Brain microvascular endothelial cell (primary cell): ENCODE measurements around the gene MIOX.
A peak's percentile ranks its signal among the peaks of the same experiment; 100 is the strongest.

Experiments
- DNase-seq: peaks from one replicate; pipeline ENCODE4 v3.0.0-alpha.2; 2020
- H3K27ac ChIP-seq: fragments of 250-450 bp; sonication (Bioruptor Pico); 2 replicates; pipeline ENCODE4 v1.5.1; 2020; ENCODE audit warnings: mild to moderate bottlenecking, moderate library complexity
- H3K27me3 ChIP-seq: fragments of 250-450 bp; sonication (Bioruptor Pico); replicated peaks from 2 replicates; pipeline ENCODE4 v1.5.1; 2020; ENCODE audit warnings: mild to moderate bottlenecking
- H3K36me3 ChIP-seq: fragments of 250-450 bp; sonication (Bioruptor Pico); replicated peaks from 2 replicates; pipeline ENCODE4 v1.5.1; 2020; ENCODE audit warnings: mild to moderate bottlenecking
- H3K4me3 ChIP-seq: 2 replicates; pipeline ENCODE4 v1.5.1; 2011; ENCODE audit warnings: low read depth, mild to moderate bottlenecking, control low read depth, low read length, moderate library complexity
- in situ Hi-C: cut with HindIII; loops from 2 replicates; pipeline ENCODE4 v1.10.0; 2017; ENCODE audit warnings: low sequenced_read_pairs, low pct_ligation_motif_present
- TF ChIP-seq, protein P1 (sequence below): IDR thresholded peaks from 2 replicates; pipeline ENCODE4 v1.5.1; 2011; ENCODE audit warnings: low read depth, mild to moderate bottlenecking, moderate library complexity, low read length, control low read depth, inconsistent platforms; ENCODE audit errors: missing control alignments

Gene MIOX

GRCh38 chr22:50505276-50505775 is 18.7 kb downstream of the MIOX start:
- TF ChIP-seq, protein P1, sequence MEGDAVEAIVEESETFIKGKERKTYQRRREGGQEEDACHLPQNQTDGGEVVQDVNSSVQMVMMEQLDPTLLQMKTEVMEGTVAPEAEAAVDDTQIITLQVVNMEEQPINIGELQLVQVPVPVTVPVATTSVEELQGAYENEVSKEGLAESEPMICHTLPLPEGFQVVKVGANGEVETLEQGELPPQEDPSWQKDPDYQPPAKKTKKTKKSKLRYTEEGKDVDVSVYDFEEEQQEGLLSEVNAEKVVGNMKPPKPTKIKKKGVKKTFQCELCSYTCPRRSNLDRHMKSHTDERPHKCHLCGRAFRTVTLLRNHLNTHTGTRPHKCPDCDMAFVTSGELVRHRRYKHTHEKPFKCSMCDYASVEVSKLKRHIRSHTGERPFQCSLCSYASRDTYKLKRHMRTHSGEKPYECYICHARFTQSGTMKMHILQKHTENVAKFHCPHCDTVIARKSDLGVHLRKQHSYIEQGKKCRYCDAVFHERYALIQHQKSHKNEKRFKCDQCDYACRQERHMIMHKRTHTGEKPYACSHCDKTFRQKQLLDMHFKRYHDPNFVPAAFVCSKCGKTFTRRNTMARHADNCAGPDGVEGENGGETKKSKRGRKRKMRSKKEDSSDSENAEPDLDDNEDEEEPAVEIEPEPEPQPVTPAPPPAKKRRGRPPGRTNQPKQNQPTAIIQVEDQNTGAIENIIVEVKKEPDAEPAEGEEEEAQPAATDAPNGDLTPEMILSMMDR, result no peak
- H3K36me3 ChIP-seq, result peaks cover 25% of the 10 kb centered on the region
- no peaks in the 10 kb centered on the region for H3K27me3 ChIP-seq
- DNase-seq, result no peak
- in situ Hi-C loops, result no loop called here
- no peak overlapping the region for H3K27ac ChIP-seq
- no peak overlapping the region for H3K4me3 ChIP-seq

GRCh38 chr22:50505776-50506610 is 19.3 kb downstream of the MIOX start:
- H3K27me3 ChIP-seq, result no peaks in the 10 kb centered on the region
- H3K36me3 ChIP-seq, result peaks cover 25% of the 10 kb centered on the region
- TF ChIP-seq, protein P1, result no peak
- DNase-seq, result no peak
- no peak overlapping the region for H3K27ac ChIP-seq
- in situ Hi-C loops, result no loop called here
- peak overlapping the region; percentile 98 for H3K4me3 ChIP-seq

GRCh38 chr22:50506611-50507420 is 20.2 kb downstream of the MIOX start:
- DNase-seq, result no peak
- no peaks in the 10 kb centered on the region for H3K27me3 ChIP-seq
- in situ Hi-C loops, result no loop called here
- H3K36me3 ChIP-seq, result peaks cover 25% of the 10 kb centered on the region
- H3K27ac ChIP-seq, result peak overlapping the region; percentile 63
- TF ChIP-seq, protein P1, result no peak
- H3K4me3 ChIP-seq, result peak overlapping the region; percentile 98

- Histone ChIP-seq H3K27me3 (no peaks in the 10 kb centered on the region), H3K4me3 (peak within 1 kb of the TSS; percentile 98), H3K36me3 (peaks cover 22% of the 10 kb centered on the region), H3K27ac (peak within 1 kb of the TSS; percentile 63)
- TF ChIP-seq, protein P1, result no peak
- in situ Hi-C loops, result no loop called here
- DNase-seq, result peak; percentile 69
These were observed 20.8 kb downstream of the MIOX start, which contains the start of gene LMF2 for GRCh38 chr22:50507421-50507990. Gene LMF2, minus strand, starts transcription at chr22:50507702. Its CDS starts 27 bp downstream, at chr22:50507675.

DNA sequence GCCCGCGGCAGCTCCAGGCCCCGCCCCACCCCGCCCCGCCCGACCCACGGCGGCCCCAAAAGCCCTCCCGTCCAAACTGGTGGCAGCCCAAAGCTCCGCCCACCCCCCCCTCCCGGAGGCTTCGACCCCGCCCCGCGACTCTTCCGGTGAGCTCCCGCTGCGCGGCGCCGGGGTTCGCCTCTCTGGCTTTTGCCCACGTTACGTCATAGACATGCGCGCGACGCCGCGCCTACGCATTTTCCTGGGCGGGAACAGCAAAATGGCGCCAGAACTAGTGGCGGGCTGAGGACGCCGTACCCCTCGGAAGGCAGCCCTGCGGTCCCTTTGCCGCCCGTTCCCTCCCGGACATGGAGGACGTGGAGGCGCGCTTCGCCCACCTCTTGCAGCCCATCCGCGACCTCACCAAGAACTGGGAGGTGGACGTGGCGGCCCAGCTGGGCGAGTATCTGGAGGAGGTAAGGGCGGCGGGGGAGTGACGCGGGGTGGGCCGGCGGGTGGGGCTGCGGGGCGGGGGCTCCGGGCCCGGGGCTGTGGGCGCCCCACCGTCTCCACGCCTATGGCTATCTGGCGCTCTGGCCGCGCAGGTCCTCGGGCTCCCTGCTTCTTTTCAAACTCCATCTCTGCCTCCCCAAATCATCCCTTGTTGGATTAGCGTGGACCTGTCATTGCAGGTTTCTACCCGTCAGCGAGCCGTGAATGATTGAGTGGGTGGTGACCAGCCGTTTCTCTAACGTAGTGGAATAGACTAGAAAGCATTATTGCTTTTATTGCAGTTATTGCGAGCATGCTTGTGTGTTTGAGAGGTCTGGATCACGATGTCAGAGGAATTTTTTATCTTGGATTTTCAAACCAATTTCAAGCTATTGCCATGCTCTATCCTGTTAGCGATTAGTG is 21.6 kb downstream of the MIOX start, which contains the start of gene NCAPH2:
Gene NCAPH2, plus strand, starts transcription at position 234 of the 894 bp plus-strand sequence. Its CDS starts 114 bp downstream, at position 348.
- in situ Hi-C loops, result no loop called here
- peak within 1 kb of the TSS; percentile 63 for H3K27ac ChIP-seq
- TF ChIP-seq, protein P1, result no peak
- no peaks in the 10 kb centered on the region for H3K27me3 ChIP-seq
- peak within 1 kb of the TSS; percentile 98 for H3K4me3 ChIP-seq
- DNase-seq, result peak; percentile 88
- peaks cover 16% of the 10 kb centered on the region for H3K36me3 ChIP-seq
